ENCODE data around the gene LRRC7. TPM values are rescaled to one million over a fixed set of nuclear protein-coding genes. Genes with fewer than 3 reads are reported as not detected.

Gene LRRC7
- total and polyA plus RNA-seq, 2 experiments from 2014 or later, result 1.2 TPM; not detected in 1

GRCh38 chr1:69750638-69751037 is 182.9 kb downstream of the LRRC7 start:
- no peak for DNase-seq (ENCODE audit: low spot score)
- no peaks in the 10 kb centered on the region for H3K27me3 ChIP-seq (ENCODE audit: insufficient read depth)
- no peak for ATAC-seq
- no peaks in the 10 kb centered on the region for H3K79me2 ChIP-seq (replicated peaks; ENCODE audit: insufficient read depth)
- no peak overlapping the region for H3K27ac Mint-ChIP-seq
- H3F3A ChIP-seq (replicated peaks; ENCODE audit: low read depth), result no peaks in the 10 kb centered on the region
- peaks cover 2% of the 10 kb centered on the region for H3K27me3 Mint-ChIP-seq (ENCODE audit: insufficient read depth, low read depth, poor library complexity)
- no peak overlapping the region for H3K4me3 ChIP-seq
- no peaks in the 10 kb centered on the region for H3K36me3 Mint-ChIP-seq (ENCODE audit: low read depth)
- no peak overlapping the region for H3K4me2 ChIP-seq
- H2AFZ ChIP-seq, result no peak overlapping the region
- no peaks in the 10 kb centered on the region for H3K9me3 Mint-ChIP-seq
- H3K4me1 Mint-ChIP-seq, result peaks cover 8% of the 10 kb centered on the region; the same call in 2 of the 3 replicates
- TF ChIP-seq ZNF331 (CRISPR knock-in tag; IDR thresholded peaks at IDR 0.05; ENCODE audit: low read depth) (no peak), STAT1 (IDR thresholded peaks at IDR 0.05; ENCODE audit: unreplicated experiment) (no peak), CTCF (conservative IDR thresholded peaks at IDR 0.05; ENCODE audit: low read depth in 2 of 2) (no peak), ZNF114 (CRISPR knock-in tag; IDR thresholded peaks at IDR 0.05) (no peak), ZNF462 (CRISPR knock-in tag; IDR thresholded peaks at IDR 0.05) (no peak), EZH2 (IDR thresholded peaks at IDR 0.05; ENCODE audit: low read depth, unreplicated experiment) (no peak), EZH2phosphoT487 (IDR thresholded peaks at IDR 0.05; ENCODE audit: unreplicated experiment) (no peak), POLR2AphosphoS5 (IDR thresholded peaks at IDR 0.05; ENCODE audit: low read depth) (no peak), ETS1 (IDR thresholded peaks at IDR 0.05) (no peak), REST (IDR thresholded peaks at IDR 0.05; ENCODE audit: unreplicated experiment) (no peak), NANOG (IDR thresholded peaks at IDR 0.05; ENCODE audit: borderline replicate concordance) (no peak), JUNB (IDR thresholded peaks at IDR 0.05; ENCODE audit: unreplicated experiment) (no peak)
- H3K36me3 ChIP-seq (ENCODE audit: insufficient read depth), result no peaks in the 10 kb centered on the region
- H3K4me1 ChIP-seq (ENCODE audit: insufficient read depth), result no peaks in the 10 kb centered on the region
- H4K20me1 ChIP-seq (replicated peaks; ENCODE audit: insufficient read depth), result no peaks in the 10 kb centered on the region
- H3K9me2 ChIP-seq (ENCODE audit: insufficient read depth), result no peaks in the 10 kb centered on the region; the same call in 1 of the 2 replicates
- no peak overlapping the region for H3K4me3 Mint-ChIP-seq
- H3K27ac ChIP-seq (ENCODE audit: low read depth), result no peak overlapping the region
